Measurements from ENCODE around the gene LPP. TPM values are rescaled to one million over a fixed set of nuclear protein-coding genes. Genes with fewer than 3 reads are reported as not detected.

The LPP gene
- total and polyA plus RNA-seq, 2 donors (not counting 1 experiment from before 2014, with no cell fraction given): 7.6 to 81.7 TPM

- Histone ChIP-seq H3K9ac (ENCODE audit: low read length) (peak overlapping the region; percentile 38), H3K4me3 (ENCODE audit: control extremely low read depth in 1 of 5, extremely low read depth in 1 of 5, insufficient read depth in 1 of 5, low read depth in 2 of 5, low read length in 4 of 5) (peak overlapping the region in 1 of 5 experiments; percentile 13), H3K27me3 (replicated peaks in 1 of 4; ENCODE audit: control extremely low read depth in 1 of 4, control insufficient read depth in 3 of 4, insufficient read depth in 4 of 4, low read length in 3 of 4) (no peaks in the 10 kb centered on the region), H3K79me2 (ENCODE audit: control insufficient read depth, insufficient read depth, low read length) (no peaks in the 10 kb centered on the region), H2AFZ (ENCODE audit: insufficient read depth, low read depth, low read length, poor library complexity, severe bottlenecking) (no peak overlapping the region), H3K4me2 (replicated peaks; ENCODE audit: low read depth, low read length, poor library complexity, severe bottlenecking) (peak overlapping the region; percentile 58), H3K9me3 (ENCODE audit: control extremely low read depth in 1 of 3, control insufficient read depth in 2 of 3, insufficient read depth in 1 of 3, low read length in 2 of 3) (peaks cover 0 to 9% (median 3%) of the 10 kb centered on the region in 3 donors), H3K36me3 (replicated peaks in 1 of 2; ENCODE audit: control extremely low read depth in 1 of 2, control insufficient read depth in 1 of 2, extremely low read depth in 1 of 2, insufficient read depth in 2 of 2, low read length in 1 of 2) (no peaks in the 10 kb centered on the region), H3K27ac (ENCODE audit: low read length in 2 of 2) (peak overlapping the region in 1 of 2 donors; percentile 73), H4K20me1 (ENCODE audit: control insufficient read depth, insufficient read depth, low read length, poor library complexity, severe bottlenecking) (no peaks in the 10 kb centered on the region), H3K4me1 (ENCODE audit: control insufficient read depth in 2 of 2, insufficient read depth in 2 of 2, low read length in 2 of 2) (peaks cover 49 to 54% of the 10 kb centered on the region in 2 donors)
- WGBS (ENCODE audit: insufficient coverage): no CpG with 5 or more reads among the region's 4 CpGs
- DNase-seq (peak; percentile 38), ATAC-seq (ENCODE audit: low read depth) (no peak)
- intact Hi-C loops (cut with micrococcal nuclease): loop anchor here (5.0 to 10.0 kb wide), 4 partner anchors 148 to 610 kb away; no protein-coding TSS in a partner anchor
- Mint-ChIP-seq H3K4me1 (peaks cover 34% of the 10 kb centered on the region), H3K4me3 (peak overlapping the region; percentile 57), H3K9me3 (ENCODE audit: insufficient read depth) (no peaks in the 10 kb centered on the region), H3K27ac (peak overlapping the region; percentile 69), H3K27me3 (no peaks in the 10 kb centered on the region)
- POLR2A ChIA-PET: interaction anchor here (0.6 kb wide), 2 partner anchors 152 to 612 kb away, joined by 7 to 11 read pairs; no protein-coding TSS in a partner anchor
- CTCF ChIA-PET: interaction anchor here (0.5 to 3.4 kb wide), 5 partner anchors 143 to 845 kb away, joined by 3 to 24 read pairs (median 3); partner anchors contain the start of gene BCL6
- TF ChIP-seq EZH2 (IDR thresholded peaks at IDR 0.05; ENCODE audit: borderline replicate concordance, insufficient read depth, low read depth, low read length, poor library complexity, severe bottlenecking) (no peak), CTCF (IDR thresholded peaks at IDR 0.05) (no peak)
These were observed 431.2 kb downstream of the LPP start for GRCh38 chr3:188584958-188585689.

GRCh38 chr3:188589071-188589470 is 435.1 kb downstream of the LPP start:
- ATAC-seq (ENCODE audit: low read depth) (no peak), DNase-seq (no peak)
- Histone ChIP-seq H3K4me3 (ENCODE audit: control extremely low read depth in 1 of 5, extremely low read depth in 1 of 5, insufficient read depth in 1 of 5, low read depth in 2 of 5, low read length in 4 of 5) (no peak overlapping the region), H3K36me3 (replicated peaks in 1 of 2; ENCODE audit: control extremely low read depth in 1 of 2, control insufficient read depth in 1 of 2, extremely low read depth in 1 of 2, insufficient read depth in 2 of 2, low read length in 1 of 2) (no peaks in the 10 kb centered on the region), H3K79me2 (ENCODE audit: control insufficient read depth, insufficient read depth, low read length) (no peaks in the 10 kb centered on the region), H2AFZ (ENCODE audit: insufficient read depth, low read depth, low read length, poor library complexity, severe bottlenecking) (no peak overlapping the region), H3K9ac (ENCODE audit: low read length) (no peak overlapping the region), H4K20me1 (ENCODE audit: control insufficient read depth, insufficient read depth, low read length, poor library complexity, severe bottlenecking) (no peaks in the 10 kb centered on the region), H3K4me2 (replicated peaks; ENCODE audit: low read depth, low read length, poor library complexity, severe bottlenecking) (no peak overlapping the region), H3K4me1 (ENCODE audit: control insufficient read depth in 2 of 2, insufficient read depth in 2 of 2, low read length in 2 of 2) (peaks cover 17 to 19% of the 10 kb centered on the region in 2 donors), H3K9me3 (ENCODE audit: control extremely low read depth in 1 of 3, control insufficient read depth in 2 of 3, insufficient read depth in 1 of 3, low read length in 2 of 3) (no peaks in the 10 kb centered on the region), H3K27me3 (replicated peaks in 1 of 4; ENCODE audit: control extremely low read depth in 1 of 4, control insufficient read depth in 3 of 4, insufficient read depth in 4 of 4, low read length in 3 of 4) (no peaks in the 10 kb centered on the region), H3K27ac (ENCODE audit: low read length in 2 of 2) (no peak overlapping the region)
- no CpG with 5 or more reads among the region's 2 CpGs for WGBS (ENCODE audit: insufficient coverage)
- Mint-ChIP-seq H3K27me3 (no peaks in the 10 kb centered on the region), H3K4me3 (no peak overlapping the region), H3K9me3 (ENCODE audit: insufficient read depth) (no peaks in the 10 kb centered on the region), H3K27ac (no peak overlapping the region), H3K4me1 (peaks cover 28% of the 10 kb centered on the region)
- TF ChIP-seq CTCF (IDR thresholded peaks at IDR 0.05) (no peak), EZH2 (IDR thresholded peaks at IDR 0.05; ENCODE audit: borderline replicate concordance, insufficient read depth, low read depth, low read length, poor library complexity, severe bottlenecking) (no peak)
- ChIA-PET POLR2A (no interaction called here), CTCF (interaction anchor here (1.4 to 1.5 kb wide), 2 partner anchors 848 to 849 kb away, joined by 3 to 5 read pairs; no protein-coding TSS in a partner anchor)
- intact Hi-C loops (cut with micrococcal nuclease): loop anchor here (10.0 kb wide), 2 partner anchors 166 to 614 kb away; no protein-coding TSS in a partner anchor
